AG20443 (cell line): ENCODE measurements around the gene F2R.
"Not testable (repeated sequence)": the region's sequence is repeated elsewhere in the genome, so short reads cannot be mapped to it uniquely, and the experiment has no call there.

ENCODE experiments used
- DNase-seq: peaks from one replicate; pipeline ENCODE4 v3.0.0; 2012; ENCODE audit warnings: low spot score, mixed read lengths

F2R gene

DNA sequence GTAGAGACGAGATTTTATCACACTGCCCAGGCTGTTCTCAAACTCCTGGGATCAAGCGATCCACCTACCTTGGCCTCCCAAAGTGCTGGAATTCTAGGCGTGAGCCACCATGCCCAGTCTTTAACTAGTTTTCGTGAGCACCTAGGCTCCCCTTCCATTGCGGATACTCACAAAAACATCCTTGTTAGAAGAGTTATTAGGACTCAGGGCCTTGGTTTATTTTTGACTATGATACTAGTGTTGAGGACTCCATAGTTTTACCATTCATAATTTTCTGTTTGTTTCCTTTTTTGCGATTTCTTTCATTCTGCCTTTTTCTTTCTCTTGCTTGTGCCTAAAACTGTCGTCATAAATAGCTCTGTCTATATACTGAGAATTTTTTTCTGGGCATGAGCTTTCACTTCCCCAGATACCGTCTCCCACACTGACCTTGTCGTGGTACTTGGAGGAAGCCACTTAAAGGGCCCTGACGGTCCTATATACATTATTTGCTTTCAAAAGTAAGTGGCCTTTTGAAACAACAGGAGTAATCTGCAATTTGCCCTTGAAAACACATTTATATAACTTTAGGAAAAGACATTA is 5.2 kb downstream of the F2R start:
- DNase-seq, result no peak

- DNase-seq, result no peak
Measured at GRCh38 chr5:76723266-76723665, 7.3 kb downstream of the F2R start.

GRCh38 chr5:76723906-76724305 is 8.0 kb downstream of the F2R start:
- no peak for DNase-seq

GRCh38 chr5:76724871-76725270 is 8.9 kb downstream of the F2R start:
- DNase-seq, result peak; percentile 49

DNA sequence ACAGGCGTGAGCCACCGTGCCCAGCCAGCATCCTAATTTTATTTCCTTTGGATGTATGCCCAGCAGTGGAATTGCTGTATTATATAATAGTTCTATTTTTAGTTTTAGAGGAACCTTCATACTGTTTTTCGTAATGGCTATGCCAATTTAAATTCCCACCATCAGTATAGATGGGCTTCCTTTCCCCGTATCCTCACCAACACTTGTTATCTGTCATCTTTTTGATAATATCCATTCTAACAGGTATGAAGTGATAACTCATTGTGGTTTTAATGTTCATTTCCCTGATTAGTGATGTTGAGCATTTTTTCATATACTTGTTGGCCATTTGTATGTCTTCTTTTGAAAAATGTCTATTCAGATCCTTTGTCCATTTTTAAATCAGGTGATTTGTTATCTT is 13.0 kb downstream of the F2R start:
- DNase-seq, result no peak

DNA sequence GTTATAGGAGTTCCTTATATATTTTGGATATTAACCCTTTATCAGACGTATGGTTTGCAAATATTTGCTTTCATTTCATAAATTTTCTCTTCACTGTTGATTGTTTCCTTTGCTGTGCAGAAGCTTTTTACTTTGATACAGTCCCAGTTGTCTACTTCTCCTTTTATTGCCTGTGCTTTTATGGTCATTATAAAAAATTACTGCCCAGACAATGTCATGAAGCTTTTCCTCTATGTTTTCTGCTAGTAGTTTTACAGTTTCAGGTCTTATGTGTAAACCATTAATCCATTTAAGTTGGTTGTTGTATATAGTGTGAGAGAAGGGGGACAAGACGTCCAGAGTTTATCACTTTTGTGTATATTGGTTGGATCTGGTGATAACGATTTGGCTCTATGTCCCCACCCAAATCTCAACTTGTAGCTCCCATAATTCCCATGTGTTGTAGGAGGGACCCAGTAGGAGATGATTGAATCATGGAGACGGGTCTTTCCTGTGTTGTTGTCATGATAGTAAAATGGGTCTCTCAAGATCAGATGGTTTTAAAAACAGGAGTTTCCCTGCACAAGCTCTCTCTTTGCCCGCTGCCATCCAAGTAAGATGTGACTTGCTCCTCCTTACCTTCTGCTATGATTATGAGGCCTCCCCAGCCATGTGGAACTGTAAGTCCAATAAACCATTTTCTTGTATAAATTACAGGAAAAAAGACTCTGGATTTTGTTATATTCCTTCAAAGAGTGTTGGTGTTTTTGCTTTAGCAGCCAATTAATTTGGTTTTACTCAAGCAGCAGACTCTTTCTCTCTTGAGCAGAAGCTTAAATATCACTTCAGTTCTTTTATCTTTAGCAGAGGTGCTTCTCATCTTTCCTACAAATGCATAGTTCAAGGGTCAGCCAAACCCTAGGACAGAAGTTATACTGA is 13.7 kb downstream of the F2R start:
- DNase-seq, result no peak

DNA sequence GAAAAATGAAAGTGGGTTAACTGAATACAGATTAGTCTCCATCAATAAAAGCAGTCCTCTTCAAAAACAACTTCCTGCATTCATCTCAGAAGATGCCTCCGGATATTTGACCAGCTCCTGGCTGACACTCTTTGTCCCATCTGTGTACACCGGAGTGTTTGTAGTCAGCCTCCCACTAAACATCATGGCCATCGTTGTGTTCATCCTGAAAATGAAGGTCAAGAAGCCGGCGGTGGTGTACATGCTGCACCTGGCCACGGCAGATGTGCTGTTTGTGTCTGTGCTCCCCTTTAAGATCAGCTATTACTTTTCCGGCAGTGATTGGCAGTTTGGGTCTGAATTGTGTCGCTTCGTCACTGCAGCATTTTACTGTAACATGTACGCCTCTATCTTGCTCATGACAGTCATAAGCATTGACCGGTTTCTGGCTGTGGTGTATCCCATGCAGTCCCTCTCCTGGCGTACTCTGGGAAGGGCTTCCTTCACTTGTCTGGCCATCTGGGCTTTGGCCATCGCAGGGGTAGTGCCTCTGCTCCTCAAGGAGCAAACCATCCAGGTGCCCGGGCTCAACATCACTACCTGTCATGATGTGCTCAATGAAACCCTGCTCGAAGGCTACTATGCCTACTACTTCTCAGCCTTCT is 16.6 kb downstream of the F2R start:
- no peak for DNase-seq

DNA sequence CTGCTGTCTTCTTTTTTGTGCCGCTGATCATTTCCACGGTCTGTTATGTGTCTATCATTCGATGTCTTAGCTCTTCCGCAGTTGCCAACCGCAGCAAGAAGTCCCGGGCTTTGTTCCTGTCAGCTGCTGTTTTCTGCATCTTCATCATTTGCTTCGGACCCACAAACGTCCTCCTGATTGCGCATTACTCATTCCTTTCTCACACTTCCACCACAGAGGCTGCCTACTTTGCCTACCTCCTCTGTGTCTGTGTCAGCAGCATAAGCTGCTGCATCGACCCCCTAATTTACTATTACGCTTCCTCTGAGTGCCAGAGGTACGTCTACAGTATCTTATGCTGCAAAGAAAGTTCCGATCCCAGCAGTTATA is 17.1 kb downstream of the F2R start:
- no peak for DNase-seq

DNA sequence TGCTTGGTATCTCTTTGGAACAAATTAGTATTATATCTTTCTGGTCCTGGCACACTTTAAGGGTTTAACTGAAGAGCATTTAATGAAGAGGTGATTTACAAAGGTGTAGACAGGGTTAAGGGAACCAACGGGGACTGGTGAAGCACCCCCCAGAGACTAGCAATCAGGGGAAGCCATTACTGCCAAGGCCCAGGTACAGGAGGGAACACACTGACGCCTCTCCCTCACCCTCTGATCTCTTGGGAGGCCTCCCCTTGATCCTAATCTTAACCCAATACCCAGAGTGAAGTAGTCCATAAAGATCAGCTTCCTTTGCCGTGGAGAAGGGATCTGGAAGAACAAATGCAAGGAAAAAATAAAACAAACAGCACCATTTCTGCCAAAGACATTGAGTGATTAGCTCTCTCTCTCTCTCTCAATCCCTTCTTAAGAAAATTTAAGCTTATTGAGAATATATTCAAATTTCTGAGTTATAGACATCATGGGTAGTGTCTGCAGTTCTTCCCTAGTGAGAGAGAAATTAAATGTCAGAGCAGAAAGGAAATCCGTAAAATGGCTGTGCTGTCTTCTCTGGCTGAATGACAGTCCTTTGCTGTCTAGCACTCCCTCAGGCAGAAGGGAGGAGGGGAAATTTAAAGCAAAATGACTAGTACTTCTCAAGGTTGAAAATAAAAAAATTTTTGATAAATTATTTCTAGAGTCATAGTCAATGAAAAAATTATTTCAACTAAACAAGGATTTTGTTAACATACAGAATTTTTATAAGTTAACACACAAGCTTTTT is 20.0 kb downstream of the F2R start:
- DNase-seq, result no peak

- no peak for DNase-seq
Measured at GRCh38 chr5:76736679-76737556, 21.0 kb downstream of the F2R start.

GRCh38 chr5:76737846-76738245 is 21.9 kb downstream of the F2R start:
- DNase-seq, result no peak

DNA sequence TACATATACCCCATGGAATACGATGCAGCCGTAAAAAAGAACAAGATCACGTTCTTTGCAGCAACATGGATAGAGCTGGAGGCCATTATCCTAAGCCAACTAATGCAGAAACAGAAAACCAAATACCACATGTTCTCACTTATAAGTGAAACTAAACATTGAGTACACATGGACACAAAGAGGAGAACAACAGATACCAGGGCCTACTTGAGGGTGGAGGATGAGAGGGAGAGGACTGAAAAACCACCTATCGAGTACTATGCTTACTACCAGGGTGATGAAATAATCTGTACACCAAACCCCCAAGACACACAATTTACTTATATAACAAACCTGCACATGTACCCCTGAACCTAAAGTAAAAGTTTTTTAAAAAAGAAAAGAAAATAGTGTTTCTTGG is 25.6 kb downstream of the F2R start:
- not testable (repeated sequence) for DNase-seq

DNA sequence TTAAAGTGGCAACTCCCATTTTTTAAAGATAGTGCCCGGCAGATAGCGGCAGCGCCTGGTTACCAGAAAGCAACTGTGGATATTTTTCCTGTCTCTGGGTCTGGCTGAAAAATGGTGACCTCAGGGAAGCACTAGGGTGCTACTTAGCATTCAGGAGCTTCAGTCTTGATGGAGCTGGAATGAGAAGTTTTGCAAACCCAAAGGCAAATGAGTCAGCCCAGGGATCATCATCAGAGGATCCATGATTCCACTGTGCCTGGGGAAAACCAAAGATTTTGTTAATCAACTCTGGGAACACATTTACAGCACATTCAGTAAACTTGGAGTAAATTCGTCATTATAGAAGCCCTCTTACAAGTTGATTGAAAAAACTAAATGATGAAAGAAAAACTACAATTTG is 26.7 kb downstream of the F2R start:
- peak; percentile 39 for DNase-seq

GRCh38 chr5:76744632-76745031 is 28.7 kb downstream of the F2R start:
- no peak for DNase-seq

DNA sequence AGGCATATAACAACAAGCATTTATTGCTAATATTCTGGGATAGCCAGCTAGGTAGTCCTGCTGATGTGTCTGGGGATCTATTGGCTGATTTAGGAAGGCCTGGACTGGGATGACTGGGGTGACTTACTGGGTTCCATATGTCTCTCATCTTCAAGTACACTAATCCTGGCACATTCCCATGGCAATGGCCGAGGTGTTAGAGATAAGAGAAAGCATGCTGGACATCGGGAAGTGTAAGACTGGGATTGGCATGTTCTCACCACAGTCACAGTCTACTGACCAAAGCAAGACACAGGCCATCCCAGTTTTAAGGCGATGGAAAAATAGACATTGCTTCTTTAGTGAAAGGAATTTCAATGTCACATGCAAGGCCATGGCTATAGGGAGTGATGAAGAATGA is 29.7 kb downstream of the F2R start:
- DNase-seq, result no peak

DNA sequence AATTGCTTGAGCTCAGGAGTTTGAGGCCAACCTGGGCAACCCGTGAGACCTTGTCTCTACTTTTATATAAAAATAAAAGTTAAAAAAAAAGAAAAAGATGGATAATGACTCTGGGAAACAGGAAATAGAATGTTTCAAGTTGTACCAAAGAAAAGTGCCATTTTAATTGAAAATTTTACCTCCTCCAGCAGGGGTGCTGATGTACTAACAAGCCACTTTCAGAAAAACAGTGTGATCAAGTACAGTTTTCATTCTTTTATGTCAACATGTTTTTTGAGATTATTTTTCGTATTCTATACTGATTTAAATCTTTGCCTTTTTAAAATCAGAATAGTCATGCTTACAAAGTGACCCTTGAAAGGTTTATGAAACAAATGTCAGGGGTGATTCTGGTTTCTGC is 30.8 kb downstream of the F2R start:
- DNase-seq, result no peak

DNA sequence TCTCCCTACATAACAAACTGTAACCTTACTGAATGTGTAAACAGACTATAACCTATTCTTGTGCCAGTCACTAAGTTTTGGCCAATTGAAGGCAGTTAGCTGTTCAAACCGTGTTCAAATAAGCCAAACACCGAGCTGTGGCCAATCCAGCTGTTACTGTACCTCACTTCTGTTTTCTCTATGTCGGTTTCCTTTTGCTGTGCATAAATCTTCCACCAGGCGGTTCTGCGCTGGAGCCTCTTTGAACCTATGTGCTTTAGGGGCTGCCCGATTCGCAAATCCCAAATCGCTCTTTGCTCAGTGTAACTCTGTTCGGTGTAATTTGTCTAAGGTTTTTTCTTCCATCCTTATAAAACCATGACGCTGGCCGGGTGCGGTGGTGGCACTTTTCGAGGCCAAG is 31.8 kb downstream of the F2R start:
- no peak for DNase-seq

GRCh38 chr5:76751291-76751690 is 35.4 kb downstream of the F2R start:
- no peak for DNase-seq

DNA sequence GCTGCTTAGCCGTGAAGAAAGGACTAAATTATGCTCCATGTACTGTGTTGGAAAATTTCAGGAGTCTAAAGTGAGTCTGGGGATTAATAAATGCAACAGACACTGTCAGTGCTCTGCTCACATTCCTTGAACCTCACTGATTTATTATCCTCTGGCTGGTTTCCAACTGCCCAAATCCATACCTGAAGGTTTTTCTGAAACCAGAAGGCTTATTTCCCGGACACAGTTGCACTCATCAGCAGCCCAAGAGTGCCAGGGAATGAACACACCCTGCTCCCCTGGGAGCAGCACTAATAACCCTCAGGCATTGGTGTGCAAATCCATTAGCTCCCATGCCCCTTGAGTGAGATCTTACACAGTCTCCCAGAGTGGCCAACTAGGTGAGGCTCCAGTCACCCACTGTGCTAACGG is 38.7 kb downstream of the F2R start:
- no peak for DNase-seq

GRCh38 chr5:76755779-76756637 is 40.1 kb downstream of the F2R start:
- DNase-seq, result no peak

DNA sequence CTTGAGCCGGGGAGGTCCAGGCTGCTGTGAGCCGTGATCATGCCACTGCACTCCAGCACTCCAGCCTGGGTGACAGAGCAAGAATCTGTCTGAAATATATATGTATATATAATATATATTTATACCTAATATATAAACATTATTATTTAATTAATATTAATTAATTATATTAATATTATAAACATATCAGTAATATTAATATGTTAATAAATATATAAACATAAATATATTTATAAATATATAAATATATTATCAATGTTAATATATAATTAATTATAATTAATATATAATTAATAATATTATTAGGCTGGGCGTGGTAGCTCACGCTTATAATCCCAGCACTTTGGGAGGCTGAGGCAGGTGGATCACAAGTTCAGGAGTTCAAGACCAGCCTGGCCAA is 41.1 kb downstream of the F2R start:
- DNase-seq, result no peak
